Stimulated activated CD4-positive, alpha-beta T cell treated with anti-CD3 and anti-CD28 coated beads, Interleukin-12 subunit alpha, Interleukin-12 subunit beta, amount 100 ng/mL, for 4 hours (primary cell): ENCODE results near the gene ZDHHC12.
"Not testable (repeated sequence)": the region's sequence is repeated elsewhere in the genome, so short reads cannot be mapped to it uniquely, and the experiment has no call there.

ENCODE experiments used
- DNase-seq: peaks from one replicate; pipeline ENCODE4 v3.0.0-alpha.2; 2020

The ZDHHC12 gene

GRCh38 chr9:128706671-128707381 lies 17.1 kb downstream of the ZDHHC12 start:
- DNase-seq: no peak

- no peak for DNase-seq
Measured at GRCh38 chr9:128706045-128706444, 17.9 kb downstream of the ZDHHC12 start.

- no peak for DNase-seq
Measured at GRCh38 chr9:128705051-128705965, 18.6 kb downstream of the ZDHHC12 start.

GRCh38 chr9:128704356-128704670 lies 19.6 kb downstream of the ZDHHC12 start:
- no peak for DNase-seq

- no peak for DNase-seq
Measured at GRCh38 chr9:128703616-128704355, 20.1 kb downstream of the ZDHHC12 start.

- peak; percentile 34 for DNase-seq
Measured at GRCh38 chr9:128702949-128703615, 20.8 kb downstream of the ZDHHC12 start.

GRCh38 chr9:128702445-128702948 lies 21.4 kb downstream of the ZDHHC12 start, which contains the start of gene PKN3:
TSS of gene PKN3 (plus strand) at chr9:128702503. CDS start at chr9:128702916, 413 bp downstream.
- peak; percentile 90 for DNase-seq

GRCh38 chr9:128701227-128701854 lies 22.6 kb downstream of the ZDHHC12 start:
- no peak for DNase-seq

GRCh38 chr9:128699096-128699795 lies 24.7 kb downstream of the ZDHHC12 start:
- DNase-seq: not testable (repeated sequence)

- no peak for DNase-seq
Measured at GRCh38 chr9:128696923-128697707, 26.8 kb downstream of the ZDHHC12 start.

GRCh38 chr9:128694344-128694743 lies 29.6 kb downstream of the ZDHHC12 start:
- no peak for DNase-seq

GRCh38 chr9:128693738-128694137 lies 30.2 kb downstream of the ZDHHC12 start:
- not testable (repeated sequence) for DNase-seq

GRCh38 chr9:128690684-128691034 lies 33.3 kb downstream of the ZDHHC12 start:
- no peak for DNase-seq

GRCh38 chr9:128689820-128690683 lies 33.9 kb downstream of the ZDHHC12 start:
- peak; percentile 54 for DNase-seq

GRCh38 chr9:128689293-128689774 lies 34.6 kb downstream of the ZDHHC12 start:
- DNase-seq: peak; percentile 59

- DNase-seq: peak; percentile 94
Measured at GRCh38 chr9:128688501-128689292, 35.2 kb downstream of the ZDHHC12 start, which contains the start of gene SET. TSS of gene SET (plus strand) at chr9:128689222. CDS start at chr9:128689583, 361 bp downstream.

- DNase-seq: no peak
Measured at GRCh38 chr9:128687453-128687852, 36.5 kb downstream of the ZDHHC12 start.
